Thyroid gland (tissue), 4 donors: ENCODE data around the gene PREP.

Experiments used
- CTCF ChIP-seq, 6 experiments: fragments of 200-600 bp in 3 of 6; fragments of 450-650 bp in 3 of 6; sonication (generic) in 3 of 6; IDR thresholded peaks; one replicate each; pipeline ENCODE4 v1.5.1; 2016 to 2019; ENCODE audit warnings: antibody characterized with exemption in 6 of 6, mild to moderate bottlenecking in 2 of 6, inconsistent platforms in 1 of 6, moderate library complexity in 1 of 6
- POLR2A ChIP-seq, 2 donors: fragments of 450-650 bp; IDR thresholded peaks; one replicate each; pipeline ENCODE4 v1.6.1; 2017; ENCODE audit warnings: antibody characterized with exemption in 2 of 2, mild to moderate bottlenecking in 2 of 2, moderate library complexity in 1 of 2

GRCh38 chr6:105382496-105382895 is 20.4 kb downstream of the PREP start:
- TF ChIP-seq CTCF (IDR thresholded peaks at IDR 0.05) (no peak), POLR2A (IDR thresholded peaks at IDR 0.05) (no peak)
